Bone marrow (tissue), 2 donors: ENCODE measurements around the gene ATP9B.
A peak's percentile ranks its signal among the peaks of the same experiment; 100 is the strongest.

Experiments
- DNase-seq, 2 donors: peaks; one replicate each; lab custom pipeline; 2025; lab: John Stamatoyannopoulos, UW

ATP9B gene, protein sequence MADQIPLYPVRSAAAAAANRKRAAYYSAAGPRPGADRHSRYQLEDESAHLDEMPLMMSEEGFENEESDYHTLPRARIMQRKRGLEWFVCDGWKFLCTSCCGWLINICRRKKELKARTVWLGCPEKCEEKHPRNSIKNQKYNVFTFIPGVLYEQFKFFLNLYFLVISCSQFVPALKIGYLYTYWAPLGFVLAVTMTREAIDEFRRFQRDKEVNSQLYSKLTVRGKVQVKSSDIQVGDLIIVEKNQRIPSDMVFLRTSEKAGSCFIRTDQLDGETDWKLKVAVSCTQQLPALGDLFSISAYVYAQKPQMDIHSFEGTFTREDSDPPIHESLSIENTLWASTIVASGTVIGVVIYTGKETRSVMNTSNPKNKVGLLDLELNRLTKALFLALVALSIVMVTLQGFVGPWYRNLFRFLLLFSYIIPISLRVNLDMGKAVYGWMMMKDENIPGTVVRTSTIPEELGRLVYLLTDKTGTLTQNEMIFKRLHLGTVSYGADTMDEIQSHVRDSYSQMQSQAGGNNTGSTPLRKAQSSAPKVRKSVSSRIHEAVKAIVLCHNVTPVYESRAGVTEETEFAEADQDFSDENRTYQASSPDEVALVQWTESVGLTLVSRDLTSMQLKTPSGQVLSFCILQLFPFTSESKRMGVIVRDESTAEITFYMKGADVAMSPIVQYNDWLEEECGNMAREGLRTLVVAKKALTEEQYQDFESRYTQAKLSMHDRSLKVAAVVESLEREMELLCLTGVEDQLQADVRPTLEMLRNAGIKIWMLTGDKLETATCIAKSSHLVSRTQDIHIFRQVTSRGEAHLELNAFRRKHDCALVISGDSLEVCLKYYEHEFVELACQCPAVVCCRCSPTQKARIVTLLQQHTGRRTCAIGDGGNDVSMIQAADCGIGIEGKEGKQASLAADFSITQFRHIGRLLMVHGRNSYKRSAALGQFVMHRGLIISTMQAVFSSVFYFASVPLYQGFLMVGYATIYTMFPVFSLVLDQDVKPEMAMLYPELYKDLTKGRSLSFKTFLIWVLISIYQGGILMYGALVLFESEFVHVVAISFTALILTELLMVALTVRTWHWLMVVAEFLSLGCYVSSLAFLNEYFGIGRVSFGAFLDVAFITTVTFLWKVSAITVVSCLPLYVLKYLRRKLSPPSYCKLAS

DNA sequence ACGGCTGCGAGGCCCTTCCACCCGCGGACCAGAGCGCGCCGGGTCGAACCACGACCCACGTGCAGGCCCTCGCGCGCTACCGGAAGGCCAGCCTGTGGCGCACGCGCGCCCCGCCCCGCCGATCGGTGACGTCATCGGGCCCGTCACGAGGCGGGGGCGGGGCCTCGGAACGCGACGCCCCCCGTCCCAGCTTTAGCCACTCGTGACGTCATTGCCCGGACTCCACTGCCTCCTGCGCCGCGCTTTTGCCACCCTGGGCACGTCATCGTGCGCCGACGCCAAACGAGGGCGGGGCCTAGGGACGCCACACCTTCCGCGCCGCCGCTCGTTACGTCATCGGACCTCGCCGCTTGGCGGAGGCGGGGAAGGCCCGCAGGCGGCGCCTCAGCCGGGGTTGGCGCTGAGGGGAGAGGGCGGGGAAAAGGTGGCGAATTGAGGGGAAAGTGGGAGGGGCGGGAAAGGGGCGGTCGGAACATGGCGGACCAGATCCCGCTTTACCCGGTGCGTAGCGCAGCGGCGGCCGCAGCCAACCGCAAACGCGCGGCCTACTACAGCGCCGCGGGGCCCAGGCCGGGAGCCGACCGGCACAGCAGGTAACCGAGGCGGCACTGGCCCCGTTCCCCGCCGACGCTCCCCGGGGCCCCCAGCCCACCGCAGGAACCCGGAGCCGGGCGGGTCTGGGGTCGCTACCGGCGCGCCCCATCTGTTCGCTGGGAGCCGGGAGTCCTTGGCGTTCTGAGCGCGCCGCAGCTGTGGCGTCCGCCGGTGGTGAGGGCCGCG, at the start of gene ATP9B:
Gene ATP9B (plus strand): TSS at position 458 of the 780 bp plus-strand sequence. CDS start 17 bp downstream, at position 475.
- peak; percentile 90 to 98 for DNase-seq

DNA sequence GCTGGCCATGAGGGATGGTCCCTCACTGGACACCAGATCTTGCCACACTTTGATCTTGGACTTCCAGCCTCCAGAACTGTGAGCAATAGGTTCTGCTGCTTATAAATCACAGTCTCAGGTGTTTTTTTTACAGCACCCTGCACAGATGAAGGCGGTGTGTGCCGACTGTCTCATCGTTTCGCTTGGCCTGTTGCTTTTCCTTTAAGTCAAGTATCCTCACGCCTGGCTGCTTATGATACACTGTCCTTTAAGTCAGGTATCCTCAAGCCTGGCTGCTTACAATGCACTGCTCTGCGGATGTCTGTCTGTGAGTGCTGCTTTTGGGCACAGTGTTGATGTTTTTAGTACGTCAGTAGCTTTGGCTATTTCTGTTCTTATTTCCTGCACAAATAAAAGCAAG, 49.3 kb upstream of the ATP9B start:
- DNase-seq: no peak

DNA sequence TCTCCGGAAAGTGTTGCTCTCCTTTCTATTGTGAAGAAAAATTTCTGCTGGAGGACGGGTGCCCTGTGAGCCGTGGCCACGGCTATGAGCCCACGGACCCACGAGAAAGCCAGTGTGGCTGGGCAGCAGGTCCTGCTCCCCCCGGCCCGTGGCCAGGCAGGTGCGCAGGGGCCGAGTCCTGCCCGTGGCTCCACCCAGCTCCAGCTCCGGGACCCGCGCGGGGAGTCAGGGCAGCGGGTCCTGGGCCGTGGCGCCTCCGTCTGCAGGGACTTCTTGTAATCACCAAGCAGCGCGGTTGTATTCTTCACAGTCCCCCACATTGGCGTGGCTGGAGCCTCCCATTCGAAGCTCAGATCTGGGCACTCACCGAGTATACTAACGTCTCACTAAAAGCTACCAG, 46.6 kb upstream of the ATP9B start:
- DNase-seq: no peak

GRCh38 chr18:79026491-79026890, 42.7 kb upstream of the ATP9B start:
- DNase-seq: no peak

DNA sequence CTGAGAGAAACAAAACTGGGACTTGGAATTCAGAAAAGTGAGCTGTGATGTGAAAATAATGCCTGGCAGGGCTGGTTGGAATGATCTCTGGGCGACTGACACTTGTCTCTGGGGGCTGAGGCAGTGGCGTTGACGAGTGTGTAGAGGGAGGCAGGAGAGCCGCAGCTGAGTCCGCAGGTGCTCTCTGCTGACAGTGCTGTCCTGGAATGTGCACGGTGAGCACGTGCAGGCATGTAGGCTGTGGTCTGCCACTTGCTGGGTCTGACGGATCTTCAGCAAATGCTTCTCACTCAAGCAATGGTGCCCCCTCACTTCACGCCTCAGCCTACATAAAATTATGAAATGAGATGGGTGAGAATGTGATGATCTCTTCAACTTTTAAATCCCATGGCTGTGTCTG, 38.5 kb upstream of the ATP9B start:
- no peak for DNase-seq

GRCh38 chr18:79042276-79042675, 26.9 kb upstream of the ATP9B start:
- DNase-seq: no peak

DNA sequence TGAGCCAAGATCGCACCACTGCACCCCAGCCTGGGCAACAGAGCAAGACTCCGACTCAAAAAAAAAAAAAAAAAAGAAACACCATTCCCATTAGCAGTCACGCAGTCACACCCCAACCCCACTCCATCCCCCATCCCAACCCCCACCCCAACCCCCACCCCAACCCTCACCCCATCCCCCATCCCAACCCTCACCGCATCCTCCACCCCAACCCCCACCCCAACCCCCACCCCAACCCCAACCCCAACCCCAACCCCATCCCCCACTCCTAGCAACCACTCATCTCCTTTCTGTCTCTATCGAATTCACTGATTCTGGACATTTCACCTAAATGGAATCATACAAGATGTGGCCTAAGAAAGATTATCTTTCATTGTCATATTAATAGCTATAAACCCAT, 25.9 kb upstream of the ATP9B start:
- no peak for DNase-seq

DNA sequence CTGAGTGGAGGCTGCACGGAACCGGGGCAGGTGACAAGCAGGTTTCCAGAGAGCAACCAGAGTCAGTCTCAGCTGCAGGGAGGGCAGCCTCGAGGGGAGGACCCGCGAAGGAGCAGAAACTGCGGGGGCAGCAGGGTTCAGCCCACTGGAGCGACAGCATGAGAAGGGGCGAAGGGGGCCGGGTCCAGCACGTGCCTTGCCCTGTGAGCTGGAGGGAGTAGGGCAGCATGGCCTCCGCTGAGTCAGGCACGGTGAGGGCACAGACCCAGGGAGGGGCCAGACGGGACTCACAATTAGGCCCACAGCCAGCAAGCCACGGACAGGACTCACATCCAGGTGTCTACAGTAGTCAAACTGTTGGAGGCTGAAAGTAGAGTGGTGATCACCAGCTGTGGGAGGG, 22.7 kb upstream of the ATP9B start:
- DNase-seq: no peak

DNA sequence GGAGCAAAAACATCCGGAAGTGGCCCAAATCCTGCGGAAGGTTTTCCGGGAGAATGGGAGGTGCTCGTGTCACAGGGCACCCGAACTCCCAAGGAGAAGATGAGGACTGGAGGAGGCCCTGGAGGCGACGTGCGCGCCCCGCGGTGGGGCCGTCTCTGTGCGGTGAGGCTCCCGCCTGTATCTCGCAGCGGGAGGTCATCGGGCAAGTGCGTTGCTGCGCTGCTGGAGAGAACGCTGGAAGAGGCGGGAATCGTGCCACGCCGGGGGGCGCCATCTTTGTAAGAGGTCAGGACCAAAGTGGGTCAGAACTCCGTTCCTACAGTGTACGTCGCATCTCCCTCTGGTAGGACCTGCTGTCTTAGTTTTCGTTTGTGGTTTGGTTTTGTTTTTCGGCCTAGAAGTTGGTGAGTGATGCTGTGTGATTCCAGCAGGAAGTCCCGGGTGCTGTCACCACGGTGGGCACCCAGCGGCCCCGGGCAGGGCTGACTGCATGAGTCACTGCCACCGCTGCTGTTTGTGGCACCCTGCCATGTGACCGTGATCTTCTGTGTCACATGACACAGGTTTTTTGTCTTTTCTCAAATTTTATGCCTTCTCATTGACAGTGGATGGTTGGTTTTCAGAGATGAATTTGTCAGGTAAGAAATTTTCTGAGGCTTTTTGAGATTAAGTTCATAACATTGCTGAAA, 21.5 kb upstream of the ATP9B start:
- no peak for DNase-seq

GRCh38 chr18:79048245-79048632, 21.0 kb upstream of the ATP9B start:
- no peak for DNase-seq

DNA sequence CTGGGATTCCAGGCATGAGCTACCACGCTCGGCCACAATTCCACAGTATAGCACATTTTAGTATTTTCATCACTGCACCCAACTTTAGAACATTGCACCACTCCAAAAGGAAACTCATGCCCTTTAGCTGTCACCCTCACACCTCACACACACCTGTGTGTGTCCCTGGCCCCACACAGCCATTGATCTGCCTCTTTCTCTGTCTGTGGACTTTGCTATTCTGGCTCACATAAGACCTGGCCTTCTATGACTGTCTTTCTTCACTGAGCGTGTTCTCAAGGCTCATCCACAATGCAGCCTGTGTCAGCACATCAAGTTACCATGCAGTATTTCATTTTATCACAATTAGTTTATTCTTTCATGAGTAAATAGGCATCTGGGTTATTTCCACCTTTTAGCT, 19.7 kb upstream of the ATP9B start:
- no peak for DNase-seq

- no peak for DNase-seq
These were observed 19.2 kb upstream of the ATP9B start for GRCh38 chr18:79050005-79050404.

DNA sequence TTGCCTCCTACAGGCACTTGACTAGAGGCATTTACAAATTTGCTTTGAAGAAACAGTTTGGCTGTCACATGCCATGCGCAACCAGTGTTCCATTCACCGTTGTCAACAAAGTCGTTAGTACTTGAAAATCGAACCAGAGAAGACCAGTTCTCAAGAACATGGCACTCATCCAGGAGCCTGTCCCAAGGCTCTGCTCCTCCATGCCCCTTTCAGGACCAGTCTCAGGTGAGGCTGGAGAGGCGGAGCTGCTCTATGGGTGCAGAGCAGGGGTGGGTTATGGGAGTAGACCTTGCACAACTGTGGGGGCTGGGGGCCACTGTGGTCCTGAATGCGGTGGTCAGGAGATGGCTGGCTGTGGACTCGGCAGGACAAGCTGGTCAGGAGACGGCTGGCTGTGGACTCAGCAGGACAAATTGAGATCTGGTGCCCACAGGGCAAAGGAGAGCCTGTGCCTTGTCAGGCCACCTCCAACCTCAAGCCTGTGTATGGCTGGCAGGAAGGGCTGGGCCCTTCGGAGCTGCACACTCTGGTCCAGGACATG, 12.3 kb upstream of the ATP9B start:
- DNase-seq: no peak

DNA sequence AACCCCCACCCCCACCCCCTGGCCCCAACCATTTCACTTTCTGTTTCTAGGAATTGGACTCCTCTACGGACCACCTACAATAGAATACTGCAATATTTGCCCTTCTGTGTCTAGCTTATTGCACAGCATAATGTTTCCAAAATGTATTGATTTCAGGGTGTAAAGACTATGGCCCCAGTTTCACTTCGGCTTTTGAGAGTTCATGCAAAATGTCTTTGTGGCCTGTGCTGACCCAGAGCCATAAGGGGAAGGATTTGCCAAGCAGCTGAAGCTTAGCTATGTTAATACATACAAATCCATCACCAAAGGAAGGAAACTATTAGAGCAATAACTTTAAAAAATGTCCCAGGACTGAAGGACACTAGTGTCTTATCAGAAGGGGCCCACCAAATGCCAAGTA, 11.2 kb upstream of the ATP9B start:
- no peak for DNase-seq

DNA sequence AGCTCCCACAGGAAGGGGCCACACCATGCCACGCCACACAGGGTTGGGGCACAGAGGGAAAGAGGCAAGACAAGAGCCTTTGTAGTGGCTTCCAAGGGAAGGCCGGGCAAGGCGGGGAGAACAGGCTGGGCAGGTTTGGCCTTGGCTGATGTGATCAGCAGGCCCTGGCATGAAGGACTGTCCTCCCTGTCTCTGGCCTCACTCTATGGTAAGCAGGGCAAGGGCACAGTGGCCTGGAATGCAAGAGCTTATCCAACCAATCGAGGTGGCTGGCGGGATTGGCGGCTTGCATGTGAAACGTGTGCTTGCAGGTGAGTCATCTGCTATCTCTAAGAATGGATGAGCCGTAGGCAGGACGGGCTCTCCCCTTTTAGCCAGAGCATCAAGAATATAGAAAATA, 6.4 kb upstream of the ATP9B start:
- no peak for DNase-seq

DNA sequence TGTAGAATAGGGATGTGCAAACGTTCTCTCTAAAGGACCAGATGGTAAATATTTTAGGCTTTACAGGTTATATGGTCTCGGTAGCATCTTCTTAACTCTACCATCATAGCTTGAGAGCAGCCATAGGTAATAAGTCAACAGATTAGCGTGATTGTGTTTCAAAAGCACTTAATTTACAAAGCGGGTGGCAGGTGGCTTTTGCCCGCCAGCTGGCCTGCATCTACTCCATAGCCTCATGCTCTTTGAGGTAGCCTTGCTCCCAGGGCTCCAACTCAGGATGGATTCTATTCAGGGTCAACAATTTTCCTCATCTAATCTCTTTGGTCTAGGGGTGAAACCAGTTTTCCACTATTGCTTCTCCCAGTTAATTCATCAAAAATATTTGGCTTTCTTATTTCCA, 5.0 kb upstream of the ATP9B start:
- no peak for DNase-seq

- no peak for DNase-seq
These were observed 3.4 kb upstream of the ATP9B start for GRCh38 chr18:79065802-79066201.

GRCh38 chr18:79067611-79068010, 1.6 kb upstream of the ATP9B start:
- DNase-seq: no peak

GRCh38 chr18:79068341-79068936, 755 bp upstream of the ATP9B start:
- DNase-seq: no peak

- no peak for DNase-seq
These were observed 540 bp downstream of the ATP9B start for GRCh38 chr18:79069717-79070151.

GRCh38 chr18:79070486-79070885, 1.3 kb downstream of the ATP9B start:
- no peak for DNase-seq
